HS-27A (cell line): ENCODE results near the gene SERTAD1.
"Not testable (repeated sequence)": the region's sequence is repeated elsewhere in the genome, so short reads cannot be mapped to it uniquely, and the experiment has no call there.

Experiments
- DNase-seq: peaks from one replicate; pipeline ENCODE4 v3.0.0-alpha.2; 2012; ENCODE audit warnings: low read depth, missing footprints

SERTAD1 gene

DNA sequence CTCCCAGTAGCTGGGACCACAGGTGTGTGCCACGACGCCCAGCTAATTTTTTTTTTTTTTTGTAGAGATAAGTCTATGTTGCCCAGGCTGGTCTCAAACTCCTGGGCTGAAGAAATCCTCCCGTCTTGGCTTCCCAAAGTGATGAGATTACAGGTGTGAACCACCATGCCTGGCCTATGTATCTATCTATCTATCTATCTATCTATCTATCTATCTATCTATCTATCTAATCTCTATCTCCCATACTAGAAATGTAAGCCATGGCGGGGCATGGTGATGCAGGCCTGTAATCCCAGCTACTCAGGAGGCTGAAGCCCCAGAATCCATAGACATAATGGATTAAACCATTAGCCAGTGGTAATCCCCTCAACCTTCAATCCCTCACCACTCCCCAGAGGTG lies 24.9 kb upstream of the SERTAD1 start:
- DNase-seq, result no peak

DNA sequence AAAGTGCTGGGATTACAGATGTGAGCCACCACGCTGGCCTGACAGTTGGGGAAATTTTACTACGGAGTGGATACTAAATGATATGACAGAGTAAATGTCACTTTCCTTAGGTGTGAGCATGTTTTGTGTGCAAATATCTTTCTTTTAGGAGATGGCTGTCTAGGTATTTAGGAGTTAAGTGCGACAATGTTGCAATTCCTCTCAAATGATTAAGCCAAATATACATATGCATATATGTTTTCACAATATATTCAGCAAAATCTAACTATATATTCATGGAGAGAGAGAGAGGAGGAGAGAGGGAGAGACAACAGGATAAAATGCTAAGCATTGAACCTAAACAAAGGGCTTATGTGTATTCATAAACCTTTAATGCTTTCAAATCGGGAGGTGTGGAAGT lies 23.7 kb upstream of the SERTAD1 start:
- no peak for DNase-seq

DNA sequence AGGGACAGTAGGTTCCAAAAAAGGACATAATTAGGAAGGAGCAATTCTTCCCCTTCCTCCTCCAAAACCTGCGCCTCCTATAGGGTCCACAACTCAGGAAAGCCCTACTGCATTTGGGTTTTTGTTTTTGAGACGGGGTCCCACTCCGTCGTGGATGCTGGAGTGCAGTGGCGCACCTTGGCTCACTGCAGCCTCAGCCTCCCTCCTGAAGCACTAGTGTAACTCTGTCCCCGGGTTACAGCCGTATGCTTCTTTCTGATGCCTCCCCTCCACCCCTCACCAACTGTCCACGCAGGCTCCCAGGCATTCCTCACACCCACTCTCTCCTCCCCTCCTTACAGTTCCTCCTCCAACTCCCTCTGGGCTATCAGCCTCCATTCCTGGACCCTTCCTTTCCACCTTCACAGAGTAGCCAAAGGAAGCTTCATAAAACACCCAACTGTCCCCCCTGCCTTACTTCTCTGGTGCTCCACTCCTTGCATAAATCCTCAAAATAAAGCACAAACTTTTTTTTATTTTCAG lies 20.5 kb upstream of the SERTAD1 start:
- no peak for DNase-seq

DNA sequence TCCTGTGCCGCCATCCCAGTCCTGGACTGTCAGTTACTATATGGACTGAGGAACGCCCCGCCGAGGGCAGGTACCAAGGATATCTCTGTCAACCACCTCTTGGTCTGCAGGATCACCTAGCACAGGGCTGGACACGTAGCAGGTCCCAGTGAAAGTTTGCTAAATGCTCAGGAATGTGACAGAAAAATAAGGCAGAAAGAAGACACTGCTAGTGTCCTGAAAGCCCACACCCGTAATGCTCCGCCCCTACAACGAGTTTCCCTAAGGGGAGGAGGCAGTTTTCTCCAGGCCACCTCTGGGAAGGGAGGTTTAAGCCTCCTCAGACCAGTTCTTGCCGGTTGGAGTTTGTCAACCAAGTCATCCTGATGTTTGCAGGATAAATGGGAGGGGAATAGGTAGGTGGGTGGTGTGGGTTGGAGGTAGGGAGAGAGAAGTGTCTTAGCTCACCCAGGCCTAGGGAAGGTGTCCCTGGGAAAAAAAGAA lies 20.0 kb upstream of the SERTAD1 start:
- DNase-seq, result no peak

DNA sequence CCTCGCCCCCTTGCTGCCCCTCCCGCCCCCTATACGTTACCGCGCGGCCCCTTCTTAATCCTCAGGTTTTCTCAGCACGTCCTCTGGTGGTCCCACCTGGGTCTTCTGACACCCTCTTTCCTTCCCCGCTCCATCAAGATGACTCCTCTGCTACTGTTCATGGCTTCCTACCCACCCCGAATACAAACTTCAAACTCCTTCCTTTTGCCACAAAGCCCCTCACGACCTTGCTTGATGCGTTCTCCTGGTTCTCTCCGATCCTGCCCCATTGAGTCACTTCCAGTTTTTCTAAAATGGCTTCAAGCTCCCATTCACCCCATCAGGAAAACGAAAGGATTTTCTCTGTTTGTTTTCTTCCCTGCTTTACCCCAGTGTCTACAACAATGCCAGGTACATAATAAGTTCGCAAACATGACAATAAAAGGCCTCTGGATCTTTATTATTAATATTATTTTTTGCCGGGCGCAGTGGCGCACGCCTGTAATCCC lies 19.1 kb upstream of the SERTAD1 start:
- no peak for DNase-seq

DNA sequence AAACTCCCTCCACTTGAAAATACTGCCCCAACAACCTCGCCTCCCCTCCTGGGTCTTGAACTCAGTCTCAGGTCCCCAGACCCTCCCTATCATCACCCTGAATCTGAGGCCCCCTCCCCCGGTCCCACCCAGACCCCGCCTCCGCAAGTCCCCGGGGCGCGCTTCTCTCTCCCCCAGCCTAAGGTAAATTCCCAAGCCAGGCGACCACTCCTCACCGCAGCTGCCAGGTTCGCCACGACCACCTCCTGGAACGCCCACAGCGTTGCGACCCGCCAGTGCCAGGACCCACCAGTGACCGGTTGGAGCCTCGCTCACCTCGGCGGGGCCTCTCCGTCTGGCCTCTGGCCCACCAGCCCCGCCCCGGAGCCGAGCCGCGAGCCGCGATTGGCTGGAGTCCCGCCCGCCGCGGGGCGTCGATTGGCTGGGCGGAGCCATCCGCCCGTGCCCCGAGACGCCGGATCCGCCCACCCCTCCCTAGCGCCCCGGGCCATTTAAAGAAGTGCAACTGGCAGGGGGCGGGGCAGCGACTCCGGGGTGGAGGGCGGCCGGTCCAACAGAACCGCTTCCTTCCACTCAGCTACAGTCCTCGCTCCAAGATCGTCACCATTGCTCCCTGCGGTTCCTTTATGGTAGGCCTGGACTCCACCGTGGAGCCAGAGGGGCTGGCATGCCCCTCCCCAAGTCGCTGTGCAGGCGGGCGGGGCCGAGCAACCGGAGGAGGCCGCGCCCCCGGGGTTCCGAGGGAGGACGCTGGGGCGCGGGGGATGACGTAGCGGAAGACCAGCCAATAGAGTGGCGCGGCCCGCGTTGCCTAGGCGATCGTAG lies 18.4 kb upstream of the SERTAD1 start, which contains the start of gene SERTAD3:
Gene SERTAD3, minus strand, starts transcription at position 336 of the 825 bp plus-strand sequence. CDS start 2,255 bp downstream, outside the sequence.
- DNase-seq, result peak; percentile 96

DNA sequence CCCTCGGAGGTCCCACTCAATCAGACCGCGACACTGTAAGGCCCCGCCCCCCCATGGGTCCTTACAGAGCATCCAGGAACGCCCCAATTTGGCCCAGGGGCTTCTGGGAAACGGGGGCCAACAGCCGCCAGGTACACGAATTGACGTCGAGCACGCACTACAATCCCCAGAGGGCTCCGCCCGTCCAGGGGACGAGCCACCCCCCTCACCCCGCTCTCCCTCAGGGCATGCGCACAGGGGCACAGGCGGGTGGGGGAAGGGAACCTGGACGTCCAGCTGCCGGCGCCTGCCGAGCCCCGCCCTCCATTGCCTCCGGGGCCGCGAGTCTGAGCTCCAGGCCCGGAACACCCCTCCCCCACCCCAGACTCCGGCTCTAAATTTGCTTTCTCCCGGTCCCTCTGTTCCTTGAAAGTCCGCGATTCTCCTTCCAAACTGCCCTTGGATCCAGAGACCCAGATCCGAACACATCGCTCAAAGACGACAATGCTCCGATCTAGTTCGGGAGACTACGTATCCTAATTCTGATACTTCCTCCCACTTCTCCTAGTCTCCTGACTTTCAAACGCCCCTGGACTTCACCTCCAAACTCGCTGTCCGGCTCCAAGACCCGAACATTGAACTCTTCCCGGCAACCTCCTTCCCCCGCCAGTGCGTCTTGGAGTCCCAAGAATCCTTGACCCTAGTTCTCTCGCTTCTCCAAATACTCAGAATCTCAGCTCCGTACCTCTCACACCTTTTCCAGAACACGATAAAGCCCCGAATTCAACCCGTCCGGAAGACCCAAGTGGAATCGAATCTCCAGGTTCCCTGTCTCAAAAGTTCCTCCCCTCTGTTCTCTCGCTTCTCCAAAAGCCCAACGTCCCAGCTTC lies 17.6 kb upstream of the SERTAD1 start:
- DNase-seq, result peak; percentile 100

DNA sequence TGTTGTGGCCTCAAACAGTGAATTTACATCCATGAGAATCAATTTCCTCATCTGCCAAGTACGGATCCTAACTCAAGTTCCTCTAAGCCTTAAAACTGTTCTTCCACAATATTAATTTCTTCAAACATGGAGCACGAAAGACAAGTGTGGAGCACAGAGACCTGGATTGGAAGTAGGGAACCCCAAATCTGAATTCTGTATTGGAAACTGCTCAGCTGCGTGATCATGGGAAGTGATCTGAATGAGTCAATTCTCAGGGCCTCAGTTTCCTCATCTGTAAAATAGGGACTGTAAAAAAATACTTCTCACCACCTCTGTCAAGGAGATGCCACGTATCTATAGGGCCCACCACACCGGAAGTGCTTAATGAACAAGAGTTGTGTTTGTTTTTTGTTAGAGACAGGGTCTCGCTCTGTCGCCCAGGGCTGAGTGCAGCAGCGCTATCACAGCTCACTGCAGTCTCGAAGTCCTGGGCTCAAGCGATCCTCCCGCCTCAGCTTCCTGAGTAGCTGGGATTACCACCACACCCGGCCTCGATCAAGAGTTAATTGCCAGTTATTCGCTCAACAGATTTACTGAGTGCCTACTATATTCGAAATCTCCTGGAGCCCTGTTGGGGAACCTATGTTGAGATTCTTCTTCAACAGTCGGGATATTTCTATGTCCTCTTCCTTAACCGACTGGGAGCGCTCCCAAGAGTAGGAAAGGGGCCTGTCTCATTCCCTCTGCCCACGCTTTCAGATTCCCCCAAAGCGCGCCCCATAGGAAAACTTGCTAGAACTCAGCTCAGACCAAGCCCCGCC lies 16.7 kb upstream of the SERTAD1 start:
- DNase-seq, result no peak

DNA sequence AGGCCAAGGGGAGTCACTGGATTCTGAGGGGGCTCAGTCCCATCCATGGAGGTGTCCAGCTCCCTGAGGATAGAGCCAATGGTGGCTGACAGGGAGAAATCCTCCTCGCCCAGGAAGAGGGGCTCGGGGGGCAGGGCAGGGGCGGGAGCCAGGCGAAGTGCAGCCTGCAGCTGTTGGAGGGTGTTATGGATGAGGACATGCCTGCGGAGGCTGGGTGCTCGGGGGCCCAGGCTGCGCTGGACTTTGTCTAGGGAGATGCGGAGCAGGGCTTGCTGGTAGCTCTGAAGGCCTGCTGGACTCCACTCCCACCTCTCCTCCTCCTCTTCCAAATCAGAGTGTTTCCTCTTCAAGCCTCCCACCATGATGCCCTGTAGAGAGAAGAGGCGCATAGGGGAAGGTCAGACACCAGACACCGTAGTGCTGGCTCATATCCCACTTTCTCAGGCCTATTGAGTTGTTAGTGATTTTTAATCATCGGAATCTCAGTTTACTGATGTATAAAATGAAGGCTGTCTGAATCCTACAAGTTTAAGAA lies 16.0 kb upstream of the SERTAD1 start:
- DNase-seq, result no peak

DNA sequence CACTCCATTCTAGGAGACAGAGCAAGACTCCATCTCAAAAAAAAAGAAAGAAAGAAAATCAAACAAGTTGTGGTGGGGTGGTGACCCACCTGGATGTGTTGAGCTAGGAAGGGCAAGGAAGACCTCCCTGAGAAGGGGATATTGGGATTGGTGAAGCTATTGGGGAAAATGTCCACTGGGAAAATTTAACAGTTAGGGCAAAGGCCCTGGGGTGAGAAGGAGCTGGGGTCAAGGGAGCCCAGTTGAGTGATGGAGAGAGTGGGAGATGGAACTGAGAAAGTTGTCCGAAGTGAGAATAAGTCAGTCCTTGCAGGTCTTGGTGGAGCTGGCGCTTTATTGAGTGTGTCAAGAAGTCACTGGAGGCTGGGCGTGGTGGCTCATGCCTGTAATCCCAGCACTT lies 12.5 kb upstream of the SERTAD1 start:
- no peak for DNase-seq

DNA sequence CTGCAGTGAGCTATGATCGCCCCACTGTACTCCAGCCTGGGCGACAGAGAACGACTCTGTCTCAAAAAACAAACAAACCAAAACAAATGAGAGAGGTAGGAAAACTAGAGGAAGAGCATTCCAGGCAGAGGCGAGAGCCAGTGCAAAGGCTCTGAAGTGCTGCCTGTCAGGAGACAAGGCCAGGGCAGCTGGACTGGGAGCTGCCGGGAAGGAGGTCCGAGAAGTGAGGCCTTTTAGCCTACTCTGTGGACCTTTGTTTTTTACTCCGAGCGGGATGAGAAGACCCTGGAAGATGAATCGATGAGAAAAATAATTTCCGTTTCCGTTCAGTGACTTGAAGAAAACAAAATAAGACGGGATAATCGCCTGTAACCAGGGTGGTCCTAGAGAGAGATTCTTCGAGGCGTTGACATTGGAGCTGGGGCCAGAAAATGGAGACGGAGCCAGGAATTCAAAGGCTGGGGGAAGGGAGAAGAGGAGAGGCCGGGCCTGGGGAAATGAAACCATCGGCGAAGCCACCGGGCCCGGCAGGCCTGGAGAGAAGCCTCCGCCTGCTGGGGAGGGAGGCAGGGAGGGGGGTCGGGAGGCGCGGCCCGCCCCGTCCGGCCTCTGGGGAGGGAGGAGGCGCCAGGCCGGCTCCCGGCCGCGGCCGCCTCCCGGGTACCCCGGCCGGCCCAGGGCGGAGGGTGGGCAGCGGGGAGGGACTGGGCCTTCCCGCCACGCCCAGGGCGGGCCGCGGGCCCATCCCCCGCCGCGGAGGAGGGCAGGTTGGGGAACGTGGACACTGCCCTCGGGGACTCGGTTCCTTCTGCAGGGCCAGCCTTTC lies 7.8 kb upstream of the SERTAD1 start:
- peak; percentile 82 for DNase-seq

DNA sequence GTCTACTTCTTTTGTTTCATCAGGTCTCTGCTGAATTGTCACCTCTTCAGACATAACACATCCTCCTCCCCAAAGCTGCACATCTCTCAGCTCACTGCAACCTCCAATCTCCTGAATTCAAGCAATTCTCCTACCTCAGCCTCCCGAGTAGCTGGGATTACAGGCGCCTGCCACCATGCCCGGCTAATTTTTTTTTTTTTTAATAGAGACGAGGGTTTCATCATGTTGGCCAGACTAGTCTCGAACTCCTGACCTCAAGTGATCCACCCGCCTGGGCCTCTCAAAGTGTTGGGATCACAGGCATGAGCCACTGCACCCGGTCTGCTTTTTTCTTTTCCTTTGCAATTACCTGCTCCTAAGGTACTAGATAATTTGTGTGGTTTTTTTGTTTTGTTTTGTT lies 7.0 kb upstream of the SERTAD1 start:
- not testable (repeated sequence) for DNase-seq

DNA sequence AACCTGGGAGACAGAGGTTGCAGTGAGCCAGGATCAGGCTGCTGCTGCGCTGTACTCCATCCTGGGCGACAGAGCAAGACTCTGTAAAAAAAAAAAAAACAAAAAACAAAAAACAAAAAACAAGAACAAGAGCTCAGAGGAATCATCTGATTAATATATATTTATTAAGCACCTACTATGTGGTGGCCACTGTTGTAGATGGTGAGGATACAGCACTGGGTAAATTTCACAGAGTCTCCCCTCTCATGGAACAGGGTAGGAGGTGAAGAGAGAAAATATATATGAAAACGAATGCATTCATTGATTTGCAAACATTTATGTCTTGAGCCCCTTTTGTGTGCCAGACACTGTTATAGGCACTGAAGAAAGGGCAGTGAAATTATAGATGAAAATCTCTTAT lies 5.9 kb upstream of the SERTAD1 start:
- no peak for DNase-seq

DNA sequence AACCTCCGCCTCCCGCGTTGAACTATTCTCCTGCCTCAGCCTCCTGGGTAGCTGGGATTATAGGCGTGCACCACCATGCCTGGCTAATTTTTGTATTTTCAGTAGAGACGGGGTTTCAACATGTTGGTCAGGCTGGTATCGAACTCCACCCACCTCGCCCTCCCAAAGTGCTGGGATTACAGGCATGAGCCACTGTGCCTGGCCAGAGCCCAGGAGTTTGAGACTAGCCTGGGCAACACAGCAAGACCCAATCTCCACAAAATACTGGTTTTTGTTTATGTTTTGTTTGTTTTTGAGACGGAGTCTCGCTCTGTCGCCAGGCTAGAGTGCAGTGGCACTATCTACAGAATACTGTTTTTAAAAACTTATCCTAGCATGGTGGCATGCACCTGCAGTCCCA lies 4.5 kb upstream of the SERTAD1 start:
- not testable (repeated sequence) for DNase-seq

DNA sequence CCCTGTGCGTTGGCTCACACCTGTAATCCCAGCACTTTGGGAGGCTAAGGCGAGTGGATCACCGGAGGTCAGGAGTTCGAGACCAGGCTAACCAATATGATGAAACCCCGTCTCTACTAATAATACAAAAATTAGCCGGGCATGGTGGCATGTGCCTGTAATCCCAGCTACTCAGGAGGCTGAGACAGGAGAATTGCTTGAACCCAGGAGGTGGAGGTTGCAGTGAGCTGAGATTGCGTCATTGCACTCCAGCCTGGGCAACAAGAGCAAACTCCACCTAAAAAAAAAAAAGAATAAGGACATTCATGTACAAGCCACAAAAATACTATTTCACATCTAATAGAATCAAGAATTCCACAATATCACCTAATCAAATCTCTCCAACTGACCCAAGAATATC lies 2.4 kb upstream of the SERTAD1 start:
- not testable (repeated sequence) for DNase-seq

DNA sequence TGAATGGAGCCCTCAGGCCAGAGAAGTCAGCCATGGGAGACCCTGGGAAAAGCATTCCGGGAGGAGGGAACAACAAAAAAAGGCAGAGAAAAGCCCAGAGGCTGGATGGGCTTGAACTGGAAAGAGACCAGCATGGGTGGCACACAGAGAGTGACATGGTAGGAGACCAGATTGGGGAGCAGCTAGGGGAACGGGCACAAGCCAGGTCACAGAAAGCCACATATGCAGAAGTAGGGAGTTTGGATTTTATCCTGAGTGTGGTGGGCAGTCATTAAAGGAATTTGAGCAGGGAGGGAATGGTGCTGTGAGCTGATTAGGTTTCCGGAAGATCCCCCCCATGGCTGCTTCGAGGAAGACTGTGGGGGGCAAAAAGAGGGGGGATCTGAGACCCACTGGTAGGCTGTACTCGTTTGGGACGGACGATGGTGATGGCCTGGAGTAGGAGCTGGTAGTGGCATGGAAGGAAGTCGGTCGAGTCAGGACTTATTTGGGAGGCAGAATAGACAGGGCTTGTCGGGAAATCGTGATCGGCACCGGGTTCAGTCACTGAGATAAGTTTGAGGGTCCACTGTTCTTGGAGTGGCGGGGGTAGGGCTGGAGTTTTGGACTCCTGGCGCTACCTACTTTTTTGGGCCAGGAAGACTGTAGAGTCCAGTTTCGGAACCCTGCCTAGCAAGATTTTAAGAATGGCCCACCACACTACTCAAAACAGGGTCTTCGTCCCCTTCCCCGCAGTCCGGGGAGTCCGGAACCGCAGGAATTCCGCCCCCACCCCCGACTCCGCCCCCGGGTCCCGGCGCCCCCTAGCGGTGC lies 949 bp downstream of the SERTAD1 start:
- DNase-seq, result peak; percentile 45

DNA sequence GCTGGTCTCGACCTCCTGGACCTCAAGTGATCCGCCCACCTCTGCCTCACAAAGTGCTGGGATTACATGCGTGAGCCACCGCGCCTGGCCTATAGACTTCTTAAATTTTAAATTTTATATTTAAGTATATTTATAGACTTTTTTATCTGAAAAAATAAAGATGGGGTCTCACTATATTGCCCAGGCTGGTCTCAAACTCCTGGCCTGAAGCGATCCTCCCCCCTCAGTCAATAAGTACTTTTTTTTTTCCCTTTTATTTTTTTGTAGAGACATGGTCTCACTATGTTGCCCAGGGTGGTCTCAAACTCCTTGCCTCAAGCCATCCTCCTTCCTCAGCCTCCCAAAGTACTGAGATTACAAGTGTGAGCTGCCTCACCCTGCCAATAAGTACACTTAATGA lies 1.9 kb downstream of the SERTAD1 start:
- no peak for DNase-seq

DNA sequence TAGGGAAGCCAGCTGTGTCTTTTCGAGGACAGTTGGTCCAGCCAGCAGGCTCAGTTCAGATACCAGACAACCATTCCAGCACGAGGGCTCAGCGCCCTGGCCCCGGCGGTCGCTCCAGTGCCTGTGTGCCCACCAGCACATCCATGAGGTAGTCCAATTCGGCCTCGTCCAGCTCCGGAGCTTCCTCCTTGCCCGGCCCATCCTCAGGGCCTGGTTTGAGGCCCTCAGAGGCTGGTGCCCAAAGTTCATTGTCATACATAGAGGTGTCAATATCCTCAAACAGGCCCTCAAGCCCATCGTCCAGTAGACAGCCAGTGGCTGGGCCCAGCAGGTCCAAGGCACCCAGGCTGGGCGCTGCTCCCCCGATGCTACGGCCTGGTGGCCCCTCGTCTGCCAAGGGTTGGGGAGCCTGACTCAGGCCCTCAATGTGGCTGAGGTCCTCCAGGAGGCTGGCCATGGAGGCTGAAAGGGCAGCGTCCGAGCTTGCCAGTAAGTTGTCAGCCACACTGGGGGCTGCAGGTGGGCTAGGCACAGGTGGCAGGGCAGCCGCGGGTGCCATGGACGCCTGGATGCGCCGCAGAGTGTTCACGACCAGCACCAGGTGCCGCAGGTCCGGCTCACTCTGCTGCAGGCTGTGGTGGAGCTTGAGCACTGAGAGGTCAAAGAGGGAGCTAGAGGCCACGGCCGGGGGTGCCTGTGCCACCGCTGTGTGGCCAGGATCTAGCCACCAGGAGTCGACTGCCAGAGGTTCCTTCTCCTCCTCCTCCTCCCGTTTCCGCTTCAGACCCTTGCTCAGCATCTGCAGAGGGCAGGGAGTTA lies 2.8 kb downstream of the SERTAD1 start:
- no peak for DNase-seq
